Raji (cell line): Measurements from ENCODE around the gene CCDC144A.
"Not testable (repeated sequence)": the region's sequence is repeated elsewhere in the genome, so short reads cannot be mapped to it uniquely, and the experiment has no call there.

ENCODE experiments used
- POLR2A ChIP-seq: IDR thresholded peaks from 2 replicates; pipeline ENCODE4 v1.6.1; 2011; ENCODE audit warnings: low read depth, low read length, control low read depth; ENCODE audit not compliant: insufficient read depth

Gene CCDC144A

GRCh38 chr17:16689731-16690281 is at the start of gene CCDC144A:
CCDC144A (plus strand) TSS chr17:16690241; CDS start chr17:16690401, 160 bp downstream.
- not testable (repeated sequence) for TF ChIP-seq POLR2A

- TF ChIP-seq POLR2A = no peak
Measured at GRCh38 chr17:16649585-16649984, 40.5 kb upstream of the CCDC144A start.

- TF ChIP-seq POLR2A = no peak
Measured at GRCh38 chr17:16652252-16652651, 37.8 kb upstream of the CCDC144A start.

GRCh38 chr17:16652847-16653366 is 37.1 kb upstream of the CCDC144A start:
- TF ChIP-seq POLR2A = no peak

GRCh38 chr17:16653367-16654041 is 36.5 kb upstream of the CCDC144A start, which contains the start of gene ZNF624:
ZNF624 (minus strand) TSS chr17:16653850.
- TF ChIP-seq POLR2A = peak; percentile 73

GRCh38 chr17:16661217-16661616 is 28.8 kb upstream of the CCDC144A start:
- no peak for TF ChIP-seq POLR2A

- TF ChIP-seq POLR2A = no peak
Measured at GRCh38 chr17:16662936-16663335, 27.1 kb upstream of the CCDC144A start.

- no peak for TF ChIP-seq POLR2A
Measured at GRCh38 chr17:16676676-16677268, 13.3 kb upstream of the CCDC144A start.

- TF ChIP-seq POLR2A = no peak
Measured at GRCh38 chr17:16814439-16814838, 124.4 kb downstream of the CCDC144A start.

- TF ChIP-seq POLR2A = no peak
Measured at GRCh38 chr17:16817201-16817600, 127.2 kb downstream of the CCDC144A start.

- no peak for TF ChIP-seq POLR2A
Measured at GRCh38 chr17:16818340-16818739, 128.3 kb downstream of the CCDC144A start.

- no peak for TF ChIP-seq POLR2A
Measured at GRCh38 chr17:16818821-16819683, 129.0 kb downstream of the CCDC144A start.

- TF ChIP-seq POLR2A = no peak
Measured at GRCh38 chr17:16820161-16820877, 130.3 kb downstream of the CCDC144A start.

- no peak for TF ChIP-seq POLR2A
Measured at GRCh38 chr17:16820979-16821543, 131.0 kb downstream of the CCDC144A start.
